ENCODE data around the gene PRKAR2A. TPM values are rescaled to one million over a fixed set of nuclear protein-coding genes. Genes with fewer than 3 reads are reported as not detected.

The PRKAR2A gene
- total and polyA plus RNA-seq, 2 donors (not counting 1 experiment from before 2014, with no cell fraction given) = 17.8 to 19.1 TPM

GRCh38 chr3:48739955-48740823 lies 107.5 kb downstream of the PRKAR2A start:
- no peaks in the 10 kb centered on the region for H3K36me3 ChIP-seq (ENCODE audit: control insufficient read depth, insufficient read depth, low read length)
- no peaks in the 10 kb centered on the region for H3K79me2 ChIP-seq (ENCODE audit: control insufficient read depth, insufficient read depth, low read length)
- H3K27ac ChIP-seq (ENCODE audit: insufficient read depth, low read length) = no peak overlapping the region
- peak; percentile 68 to 92 for DNase-seq (ENCODE audit: low read depth in 2 of 2)
- TF ChIP-seq EZH2 (IDR thresholded peaks at IDR 0.05; ENCODE audit: low read length, missing control alignments) = no peak
- TF ChIP-seq CTCF (conservative IDR thresholded peaks at IDR 0.05 in 1 of 2, IDR thresholded peaks at IDR 0.05 in 1 of 2; ENCODE audit: low read depth in 1 of 2, low read length in 2 of 2) = peak; percentile 79 to 90
- H3K9me3 ChIP-seq (ENCODE audit: control insufficient read depth, insufficient read depth, low read depth, low read length) = no peaks in the 10 kb centered on the region
- peak overlapping the region in 2 of 4 experiments; percentile 8 to 30 for H3K4me3 ChIP-seq (replicated peaks in 1 of 4; ENCODE audit: control extremely low read depth in 1 of 4, insufficient read depth in 1 of 4, low read depth in 3 of 4, low read length in 4 of 4)
- peak overlapping the region; percentile 71 for H3K4me2 ChIP-seq (ENCODE audit: extremely low read depth, insufficient read depth, low read length)
- no peaks in the 10 kb centered on the region for H4K20me1 ChIP-seq (ENCODE audit: control insufficient read depth, extremely low read depth, insufficient read depth, low read length)
- H3K27me3 ChIP-seq (ENCODE audit: control insufficient read depth, insufficient read depth, low read length) = no peaks in the 10 kb centered on the region
- H3K9ac ChIP-seq (ENCODE audit: insufficient read depth, low read length) = no peak overlapping the region
- H3K4me1 ChIP-seq (ENCODE audit: control insufficient read depth, extremely low read depth, insufficient read depth, low read length) = peaks cover 5% of the 10 kb centered on the region
- peak overlapping the region; percentile 71 for H2AFZ ChIP-seq (ENCODE audit: low read length)

DNA sequence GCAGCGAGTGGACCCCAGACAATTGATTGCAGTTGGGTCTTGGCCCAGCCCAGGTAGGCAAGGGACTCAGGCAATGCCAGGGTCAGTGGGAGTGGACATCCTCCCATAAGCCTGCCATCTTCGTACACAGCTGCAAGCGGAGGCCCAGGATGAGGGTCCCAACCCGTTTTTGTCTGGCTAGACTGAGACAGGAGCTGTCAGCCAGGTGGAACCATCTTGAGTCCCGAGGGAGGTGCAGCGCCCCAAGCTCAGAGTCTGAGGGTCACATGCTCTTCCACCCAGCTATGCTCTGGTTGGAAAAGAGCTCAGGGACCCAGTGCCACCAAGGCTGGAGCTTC lies 108.1 kb downstream of the PRKAR2A start:
- no peaks in the 10 kb centered on the region for H3K79me2 ChIP-seq (ENCODE audit: control insufficient read depth, insufficient read depth, low read length)
- no peak overlapping the region for H3K4me3 ChIP-seq (replicated peaks in 1 of 4; ENCODE audit: control extremely low read depth in 1 of 4, insufficient read depth in 1 of 4, low read depth in 3 of 4, low read length in 4 of 4)
- H2AFZ ChIP-seq (ENCODE audit: low read length) = no peak overlapping the region
- DNase-seq (ENCODE audit: low read depth in 2 of 2) = no peak
- H4K20me1 ChIP-seq (ENCODE audit: control insufficient read depth, extremely low read depth, insufficient read depth, low read length) = no peaks in the 10 kb centered on the region
- TF ChIP-seq CTCF (conservative IDR thresholded peaks at IDR 0.05 in 1 of 2, IDR thresholded peaks at IDR 0.05 in 1 of 2; ENCODE audit: low read depth in 1 of 2, low read length in 2 of 2) (no peak), EZH2 (IDR thresholded peaks at IDR 0.05; ENCODE audit: low read length, missing control alignments) (no peak)
- no peaks in the 10 kb centered on the region for H3K9me3 ChIP-seq (ENCODE audit: control insufficient read depth, insufficient read depth, low read depth, low read length)
- no peak overlapping the region for H3K27ac ChIP-seq (ENCODE audit: insufficient read depth, low read length)
- H3K27me3 ChIP-seq (ENCODE audit: control insufficient read depth, insufficient read depth, low read length) = no peaks in the 10 kb centered on the region
- H3K4me1 ChIP-seq (ENCODE audit: control insufficient read depth, extremely low read depth, insufficient read depth, low read length) = peaks cover 5% of the 10 kb centered on the region
- no peak overlapping the region for H3K9ac ChIP-seq (ENCODE audit: insufficient read depth, low read length)
- H3K36me3 ChIP-seq (ENCODE audit: control insufficient read depth, insufficient read depth, low read length) = no peaks in the 10 kb centered on the region
- H3K4me2 ChIP-seq (ENCODE audit: extremely low read depth, insufficient read depth, low read length) = no peak overlapping the region

DNA sequence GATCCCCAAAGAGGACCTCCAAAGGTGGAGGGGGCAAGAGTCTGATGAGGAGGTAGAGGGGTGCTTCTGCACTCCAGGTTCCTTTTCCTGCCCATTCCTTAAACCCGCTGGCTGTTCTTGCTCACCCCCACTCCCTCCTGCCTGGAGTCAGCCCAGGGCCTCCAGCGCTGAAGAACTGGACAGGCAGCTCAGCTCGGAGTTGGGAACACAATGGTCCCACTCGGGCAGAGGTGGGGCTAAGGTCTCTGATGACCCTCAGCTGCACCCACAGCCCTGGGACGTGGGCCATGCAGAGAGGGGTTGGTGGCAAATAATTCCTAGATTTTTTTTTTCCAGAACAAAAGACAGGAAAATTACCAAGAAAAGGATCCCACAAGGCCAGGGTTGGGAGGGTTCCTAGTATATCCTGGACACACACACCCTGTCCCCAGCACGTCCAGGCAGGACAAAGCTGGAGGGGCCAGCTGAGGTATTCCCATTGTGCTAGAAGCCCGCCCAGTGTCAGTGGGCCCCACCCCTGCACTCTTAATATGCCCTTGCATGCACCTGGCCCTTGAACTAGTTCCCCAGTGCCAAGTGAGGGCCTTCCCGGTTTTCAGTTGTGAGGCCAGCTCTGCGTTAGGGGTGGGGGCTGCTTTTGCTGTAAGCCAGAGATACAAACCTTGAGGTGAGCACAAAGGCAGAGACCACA lies 108.6 kb downstream of the PRKAR2A start:
- no peak overlapping the region for H2AFZ ChIP-seq (ENCODE audit: low read length)

More for the DNA sequence above, 108.6 kb downstream of the PRKAR2A start:
- no peaks in the 10 kb centered on the region for H3K9me3 ChIP-seq (ENCODE audit: control insufficient read depth, insufficient read depth, low read depth, low read length)
- H3K27me3 ChIP-seq (ENCODE audit: control insufficient read depth, insufficient read depth, low read length) = no peaks in the 10 kb centered on the region
- DNase-seq (ENCODE audit: low read depth in 2 of 2) = no peak
- no peaks in the 10 kb centered on the region for H3K79me2 ChIP-seq (ENCODE audit: control insufficient read depth, insufficient read depth, low read length)
- H3K27ac ChIP-seq (ENCODE audit: insufficient read depth, low read length) = no peak overlapping the region
- no peak for TF ChIP-seq CTCF (conservative IDR thresholded peaks at IDR 0.05 in 1 of 2, IDR thresholded peaks at IDR 0.05 in 1 of 2; ENCODE audit: low read depth in 1 of 2, low read length in 2 of 2)
- no peak for TF ChIP-seq EZH2 (IDR thresholded peaks at IDR 0.05; ENCODE audit: low read length, missing control alignments)
- H3K36me3 ChIP-seq (ENCODE audit: control insufficient read depth, insufficient read depth, low read length) = no peaks in the 10 kb centered on the region
- H4K20me1 ChIP-seq (ENCODE audit: control insufficient read depth, extremely low read depth, insufficient read depth, low read length) = no peaks in the 10 kb centered on the region
- H3K9ac ChIP-seq (ENCODE audit: insufficient read depth, low read length) = no peak overlapping the region
- H3K4me1 ChIP-seq (ENCODE audit: control insufficient read depth, extremely low read depth, insufficient read depth, low read length) = peaks cover 5% of the 10 kb centered on the region
- H3K4me2 ChIP-seq (ENCODE audit: extremely low read depth, insufficient read depth, low read length) = no peak overlapping the region
- no peak overlapping the region for H3K4me3 ChIP-seq (replicated peaks in 1 of 4; ENCODE audit: control extremely low read depth in 1 of 4, insufficient read depth in 1 of 4, low read depth in 3 of 4, low read length in 4 of 4)
